Activated CD4-positive, alpha-beta T cell treated with anti-CD3 and anti-CD28 coated beads, Interleukin-2, Interleukin-6, amounts not matched to agents 100 ng/mL and 50 ng/mL, durations not matched to agents 16 hours and 8 hours (primary cell): ENCODE measurements around the gene PHF10.
"Not testable (repeated sequence)": the region's sequence is repeated elsewhere in the genome, so short reads cannot be mapped to it uniquely, and the experiment has no call there.

Experiments
- DNase-seq: peaks from one replicate; pipeline ENCODE4 v3.0.0-alpha.2; 2020

PHF10 gene

GRCh38 chr6:169724494-169725124 is at the start of gene PHF10:
TSS of gene PHF10 (minus strand) at chr6:169724500. CDS start at chr6:169723931, 569 bp downstream.
- DNase-seq = peak; percentile 74

- DNase-seq = no peak
Observed at GRCh38 chr6:169766921-169767736, 42.8 kb upstream of the PHF10 start.

GRCh38 chr6:169766232-169766631 is 41.9 kb upstream of the PHF10 start:
- DNase-seq = no peak

- not testable (repeated sequence) for DNase-seq
Observed at GRCh38 chr6:169765789-169766188, 41.5 kb upstream of the PHF10 start.

GRCh38 chr6:169763881-169764280 is 39.6 kb upstream of the PHF10 start:
- no peak for DNase-seq

GRCh38 chr6:169763308-169763707 is 39.0 kb upstream of the PHF10 start:
- DNase-seq = no peak

GRCh38 chr6:169755162-169755561 is 30.9 kb upstream of the PHF10 start:
- DNase-seq = no peak

- DNase-seq = peak; percentile 21
Observed at GRCh38 chr6:169752074-169752623, 27.8 kb upstream of the PHF10 start.

- peak; percentile 96 for DNase-seq
Observed at GRCh38 chr6:169751242-169752073, 27.2 kb upstream of the PHF10 start, which contains the start of the genes DYNLT2 and ERMARD. TSS of gene DYNLT2 (minus strand) at chr6:169751572. CDS start at chr6:169751458, 114 bp downstream. TSS of gene ERMARD (plus strand) at chr6:169751622. CDS start at chr6:169751658, 36 bp downstream.

GRCh38 chr6:169746556-169746955 is 22.3 kb upstream of the PHF10 start:
- DNase-seq = no peak

GRCh38 chr6:169745405-169745804 is 21.1 kb upstream of the PHF10 start:
- DNase-seq = no peak

GRCh38 chr6:169741344-169741743 is 17.0 kb upstream of the PHF10 start:
- no peak for DNase-seq

- no peak for DNase-seq
Observed at GRCh38 chr6:169738976-169739529, 14.8 kb upstream of the PHF10 start.

- DNase-seq = no peak
Observed at GRCh38 chr6:169738204-169738975, 14.1 kb upstream of the PHF10 start.

GRCh38 chr6:169729961-169730360 is 5.7 kb upstream of the PHF10 start:
- DNase-seq = no peak

- DNase-seq = no peak
Observed at GRCh38 chr6:169726963-169727362, 2.7 kb upstream of the PHF10 start.

- no peak for DNase-seq
Observed at GRCh38 chr6:169726049-169726400, 1.7 kb upstream of the PHF10 start.

- DNase-seq = no peak
Observed at GRCh38 chr6:169725125-169726048, 1.1 kb upstream of the PHF10 start.

- peak; percentile 38 for DNase-seq
Observed at GRCh38 chr6:169723991-169724493, 258 bp downstream of the PHF10 start.

- DNase-seq = peak; percentile 63
Observed at GRCh38 chr6:169723200-169723909, 945 bp downstream of the PHF10 start.
